Measurements from ENCODE around the gene CARD9. TPM values are rescaled to one million over a fixed set of nuclear protein-coding genes. Genes with fewer than 3 reads are reported as not detected.

Gene CARD9, protein sequence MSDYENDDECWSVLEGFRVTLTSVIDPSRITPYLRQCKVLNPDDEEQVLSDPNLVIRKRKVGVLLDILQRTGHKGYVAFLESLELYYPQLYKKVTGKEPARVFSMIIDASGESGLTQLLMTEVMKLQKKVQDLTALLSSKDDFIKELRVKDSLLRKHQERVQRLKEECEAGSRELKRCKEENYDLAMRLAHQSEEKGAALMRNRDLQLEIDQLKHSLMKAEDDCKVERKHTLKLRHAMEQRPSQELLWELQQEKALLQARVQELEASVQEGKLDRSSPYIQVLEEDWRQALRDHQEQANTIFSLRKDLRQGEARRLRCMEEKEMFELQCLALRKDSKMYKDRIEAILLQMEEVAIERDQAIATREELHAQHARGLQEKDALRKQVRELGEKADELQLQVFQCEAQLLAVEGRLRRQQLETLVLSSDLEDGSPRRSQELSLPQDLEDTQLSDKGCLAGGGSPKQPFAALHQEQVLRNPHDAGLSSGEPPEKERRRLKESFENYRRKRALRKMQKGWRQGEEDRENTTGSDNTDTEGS
- under 0.01 and 0.60 TPM in 2 replicates for total RNA-seq

DNA sequence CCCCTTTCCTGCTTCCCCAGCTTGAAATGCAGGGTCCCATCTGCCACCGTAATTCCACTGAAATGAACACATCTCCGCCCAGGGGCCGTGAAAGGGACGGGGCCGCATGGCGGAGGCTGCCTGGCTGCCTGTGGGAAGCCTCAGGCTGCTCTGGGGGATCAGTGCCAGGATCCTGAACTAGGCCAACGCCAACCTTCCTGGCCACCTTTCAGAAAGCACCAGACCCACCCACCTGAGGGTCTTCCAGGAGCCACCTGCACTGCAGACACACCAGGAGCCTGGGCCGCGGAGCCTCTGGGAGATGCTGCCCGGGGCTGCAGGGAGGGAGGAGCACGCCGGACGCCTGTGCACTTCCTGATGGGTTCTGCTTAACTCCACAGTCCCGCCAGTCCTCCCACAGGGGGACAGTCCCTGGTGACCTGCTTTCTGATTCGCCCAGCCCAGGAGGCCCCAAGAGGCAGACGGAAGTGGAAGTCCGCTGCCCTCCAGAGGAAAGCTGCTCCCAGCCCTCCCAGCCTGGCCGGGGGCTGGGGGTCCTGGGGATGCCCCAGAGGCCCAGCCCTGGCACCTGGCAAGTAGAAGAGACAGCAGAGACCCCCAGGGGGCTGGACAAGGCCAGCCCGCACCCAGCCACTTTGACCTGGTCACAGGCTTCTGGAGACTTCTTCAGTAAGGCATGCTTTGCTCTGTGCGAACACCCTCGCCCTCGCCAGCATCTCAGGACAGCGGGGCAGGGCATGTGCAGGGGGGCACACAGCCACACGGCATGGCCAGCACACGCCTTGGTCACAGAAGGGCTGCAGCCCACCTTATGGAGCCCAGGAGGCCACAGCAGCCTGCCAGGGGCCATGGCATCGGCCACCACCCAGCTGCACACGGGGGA lies at the start of gene CARD9:
Gene CARD9, minus strand, starts transcription at position 370 of the 883 bp plus-strand sequence. CDS start 1,591 bp downstream, outside the sequence.

GRCh38 chr9:136410500-136411287 lies 37.2 kb upstream of the CARD9 start, which contains the start of the genes ENTR1 and PMPCA:
ENTR1 (minus strand) TSS chr9:136410614; CDS start chr9:136410397, 217 bp downstream.
PMPCA (plus strand) TSS chr9:136410658; CDS start chr9:136410669, 11 bp downstream.

GRCh38 chr9:136400038-136400834 lies 26.8 kb upstream of the CARD9 start, which contains the start of gene SNAPC4:
SNAPC4 (minus strand) TSS chr9:136400170; CDS start chr9:136398428, 1,742 bp downstream.

DNA sequence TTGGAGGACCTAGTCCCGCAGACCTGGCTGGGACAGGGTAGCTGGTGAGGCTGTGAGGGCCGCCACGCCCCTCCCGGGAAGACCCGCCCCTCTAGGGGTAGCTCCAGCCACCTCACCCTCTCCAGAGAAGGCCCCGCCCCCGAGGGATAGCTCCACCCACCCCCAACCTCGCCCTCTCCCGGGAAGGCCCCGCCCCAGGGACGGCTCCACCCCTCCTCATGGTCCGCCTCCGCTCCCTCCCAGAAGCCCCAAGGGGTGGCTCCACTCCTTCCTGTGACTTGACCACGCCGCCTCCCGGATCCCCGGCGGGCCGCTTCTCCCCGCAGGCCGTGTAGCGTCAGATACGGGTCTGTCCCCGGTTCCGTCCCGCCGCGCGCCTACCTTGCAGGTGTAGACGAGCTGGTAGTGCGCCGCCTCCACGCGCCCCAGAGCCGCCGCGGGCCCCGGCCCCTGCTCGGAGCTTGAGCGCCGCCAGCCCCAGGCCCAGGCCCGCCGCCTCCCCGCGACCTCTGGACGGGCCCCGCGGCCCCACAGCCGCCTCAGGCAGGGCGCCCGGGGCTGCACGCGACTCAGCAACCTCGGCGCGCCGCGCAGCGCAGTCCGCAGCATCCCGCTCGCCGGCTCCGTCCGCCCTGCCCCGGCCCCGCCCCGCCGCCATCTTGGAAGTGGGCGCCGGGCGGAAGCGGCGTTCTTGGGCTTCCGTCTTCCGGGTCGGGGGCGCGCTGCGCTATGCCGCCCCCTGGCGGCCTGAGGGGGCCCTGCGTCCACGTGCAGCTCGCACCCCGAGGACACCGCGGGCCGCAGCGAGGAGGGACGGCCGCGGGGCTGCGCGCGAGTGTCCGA lies 10.1 kb downstream of the CARD9 start, which contains the start of gene DNLZ:
Gene DNLZ, minus strand, starts transcription at position 639 of the 843 bp plus-strand sequence. Its CDS starts 30 bp downstream, at position 609.

DNA sequence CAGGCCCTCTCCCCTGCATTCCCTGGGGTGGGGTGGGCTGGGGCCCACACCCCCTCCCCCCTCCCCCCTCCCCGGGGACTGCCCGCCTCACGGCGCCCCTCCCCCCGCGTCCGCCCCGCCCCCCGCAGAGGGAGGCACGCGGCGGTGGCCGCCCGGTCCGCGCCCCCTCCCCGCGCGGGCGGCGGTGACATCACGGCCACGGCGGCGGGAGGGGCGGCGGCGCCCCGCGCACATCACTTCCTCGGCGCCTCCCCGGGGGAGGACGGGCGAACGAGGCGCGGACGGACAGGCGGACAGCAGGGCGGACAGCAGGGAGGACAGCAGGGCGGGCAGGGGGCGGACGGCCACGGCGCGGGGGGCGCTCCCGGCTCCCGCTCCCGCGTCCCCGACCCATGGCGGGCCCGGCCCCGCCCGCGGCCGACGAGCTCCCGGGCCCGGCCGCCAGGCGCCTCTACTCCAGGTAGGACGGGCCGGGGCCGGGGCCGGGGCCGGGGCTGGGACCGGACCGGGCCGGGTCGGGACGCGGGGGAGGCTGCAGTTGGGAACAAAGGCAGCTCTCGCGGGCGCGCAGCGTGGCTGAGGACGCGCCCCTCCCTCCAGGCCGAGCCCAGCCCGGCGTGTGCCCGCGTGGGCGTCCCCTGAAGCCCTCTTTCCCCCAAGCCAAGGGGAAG lies 46.0 kb downstream of the CARD9 start, which contains the start of gene GPSM1:
Gene GPSM1, plus strand, starts transcription at position 236 of the 671 bp plus-strand sequence. Its CDS starts 157 bp downstream, at position 393.

Other genes with a start within 250 kb of the CARD9 start
- gene LHX3, start 168.5 kb downstream of the CARD9 start, total RNA-seq, result not detected in 2 replicates
- 15.5 and 16.2 TPM in 2 replicates for gene QSOX2, start 127.9 kb downstream of the CARD9 start, total RNA-seq
- gene CCDC187, start 69.6 kb downstream of the CARD9 start, total RNA-seq, result not detected in 2 replicates
- gene GPSM1, start 46.1 kb downstream of the CARD9 start, total RNA-seq, result 17.9 and 19.1 TPM in 2 replicates
- gene DNLZ, start 9.9 kb downstream of the CARD9 start, total RNA-seq, result 33.9 and 44.2 TPM in 2 replicates
- gene SNAPC4, start 26.5 kb upstream of the CARD9 start, total RNA-seq, result 7.4 and 7.9 TPM in 2 replicates
- 43.9 and 44.0 TPM in 2 replicates for gene ENTR1, start 36.9 kb upstream of the CARD9 start, total RNA-seq
- 60.2 and 62.0 TPM in 2 replicates for gene PMPCA, start 37.0 kb upstream of the CARD9 start, total RNA-seq
- 16.3 and 17.7 TPM in 2 replicates for gene INPP5E, start 66.2 kb upstream of the CARD9 start, total RNA-seq
- gene SEC16A, start 109.4 kb upstream of the CARD9 start, total RNA-seq, result 36.9 and 37.8 TPM in 2 replicates
- gene NOTCH1, start 172.4 kb upstream of the CARD9 start, total RNA-seq, result 70.4 and 79.5 TPM in 2 replicates